ENCODE data around the gene SLC25A11.

The SLC25A11 gene

GRCh38 chr17:4965311-4965986, 25.6 kb upstream of the SLC25A11 start:
- DNase-seq, result no peak

- DNase-seq, result no peak
These were observed 20.6 kb upstream of the SLC25A11 start for GRCh38 chr17:4960279-4960922.

- no peak for DNase-seq
These were observed 19.6 kb upstream of the SLC25A11 start for GRCh38 chr17:4959261-4959965.

- DNase-seq, result no peak
These were observed 18.3 kb upstream of the SLC25A11 start for GRCh38 chr17:4958102-4958501.

GRCh38 chr17:4956493-4957061, 16.7 kb upstream of the SLC25A11 start:
- DNase-seq, result no peak

- no peak for DNase-seq
These were observed 15.2 kb upstream of the SLC25A11 start for GRCh38 chr17:4955091-4955490.

- DNase-seq, result no peak
These were observed 13.7 kb upstream of the SLC25A11 start for GRCh38 chr17:4953451-4953961.

GRCh38 chr17:4951486-4951885, 11.6 kb upstream of the SLC25A11 start:
- no peak for DNase-seq

GRCh38 chr17:4950746-4951204, 10.9 kb upstream of the SLC25A11 start, which contains the start of gene ENO3:
Gene ENO3 (plus strand): TSS chr17:4951119. CDS start chr17:4951830, 711 bp downstream.
- DNase-seq, result no peak

GRCh38 chr17:4950075-4950745, 10.4 kb upstream of the SLC25A11 start:
- DNase-seq, result peak; percentile 8

GRCh38 chr17:4949321-4950074, 9.7 kb upstream of the SLC25A11 start:
- peak; percentile 33 for DNase-seq

- peak; percentile 77 for DNase-seq
These were observed 9.1 kb upstream of the SLC25A11 start for GRCh38 chr17:4948931-4949320.

- DNase-seq, result peak; percentile 85
These were observed 8.5 kb upstream of the SLC25A11 start, which contains the start of gene PFN1 for GRCh38 chr17:4948166-4948930. Gene PFN1 (minus strand): TSS chr17:4948530. CDS start chr17:4948394, 136 bp downstream.

- DNase-seq, result peak; percentile 9
These were observed 7.7 kb upstream of the SLC25A11 start for GRCh38 chr17:4947411-4948165.

- DNase-seq, result no peak
These were observed 7.2 kb upstream of the SLC25A11 start for GRCh38 chr17:4947010-4947410.

- DNase-seq, result no peak
These were observed 6.6 kb upstream of the SLC25A11 start for GRCh38 chr17:4946312-4946976.

GRCh38 chr17:4945944-4946280, 6.1 kb upstream of the SLC25A11 start:
- DNase-seq, result no peak

- DNase-seq, result no peak
These were observed 5.5 kb upstream of the SLC25A11 start for GRCh38 chr17:4945176-4945943.
